ENCODE results near the gene SORCS1.

DNA sequence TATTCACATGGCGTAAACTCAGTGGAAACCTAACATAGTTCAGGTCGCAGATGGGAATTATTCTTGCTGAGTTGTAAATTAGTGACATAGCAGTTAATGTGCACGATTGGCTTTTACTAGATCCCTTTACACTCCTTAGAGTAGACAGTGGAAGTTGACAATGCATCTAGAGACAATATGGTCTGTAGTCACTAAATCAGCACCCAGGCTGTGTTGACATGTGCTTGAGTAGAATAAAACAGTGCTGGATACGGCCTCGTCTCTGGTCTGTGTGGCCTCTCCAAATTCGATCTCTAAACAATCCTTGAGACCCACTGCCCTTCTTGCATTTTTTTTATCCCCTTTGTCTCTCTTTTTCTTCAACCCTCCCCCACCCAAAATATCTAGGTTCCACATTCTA lies 615.7 kb downstream of the SORCS1 start:
- TF ChIP-seq, protein P1, sequence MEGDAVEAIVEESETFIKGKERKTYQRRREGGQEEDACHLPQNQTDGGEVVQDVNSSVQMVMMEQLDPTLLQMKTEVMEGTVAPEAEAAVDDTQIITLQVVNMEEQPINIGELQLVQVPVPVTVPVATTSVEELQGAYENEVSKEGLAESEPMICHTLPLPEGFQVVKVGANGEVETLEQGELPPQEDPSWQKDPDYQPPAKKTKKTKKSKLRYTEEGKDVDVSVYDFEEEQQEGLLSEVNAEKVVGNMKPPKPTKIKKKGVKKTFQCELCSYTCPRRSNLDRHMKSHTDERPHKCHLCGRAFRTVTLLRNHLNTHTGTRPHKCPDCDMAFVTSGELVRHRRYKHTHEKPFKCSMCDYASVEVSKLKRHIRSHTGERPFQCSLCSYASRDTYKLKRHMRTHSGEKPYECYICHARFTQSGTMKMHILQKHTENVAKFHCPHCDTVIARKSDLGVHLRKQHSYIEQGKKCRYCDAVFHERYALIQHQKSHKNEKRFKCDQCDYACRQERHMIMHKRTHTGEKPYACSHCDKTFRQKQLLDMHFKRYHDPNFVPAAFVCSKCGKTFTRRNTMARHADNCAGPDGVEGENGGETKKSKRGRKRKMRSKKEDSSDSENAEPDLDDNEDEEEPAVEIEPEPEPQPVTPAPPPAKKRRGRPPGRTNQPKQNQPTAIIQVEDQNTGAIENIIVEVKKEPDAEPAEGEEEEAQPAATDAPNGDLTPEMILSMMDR (IDR thresholded peaks at IDR 0.05): no peak
- no peak for TF ChIP-seq ZFX (IDR thresholded peaks at IDR 0.05; ENCODE audit: borderline replicate concordance)
